Esophagus muscularis mucosa (tissue), 4 donors: ENCODE measurements around the gene PCGF2.

Source experiments
- EP300 ChIP-seq: sonication (generic); formaldehyde crosslinking; IDR thresholded peaks from one replicate; pipeline ENCODE4 v1.6.1; 2017; ENCODE audit warnings: antibody characterized with exemption
- POLR2A ChIP-seq: fragments of 450-650 bp; IDR thresholded peaks from one replicate; pipeline ENCODE4 v1.6.1; 2017; ENCODE audit warnings: antibody characterized with exemption, moderate library complexity, mild to moderate bottlenecking, low read depth
- POLR2AphosphoS5 ChIP-seq, 2 donors: sonication (generic); formaldehyde crosslinking; IDR thresholded peaks; one replicate each; pipeline ENCODE4 v1.6.1; 2017; ENCODE audit warnings: antibody characterized with exemption in 2 of 2
- TF ChIP-seq, protein P1 (sequence below), 3 experiments: fragments of 200-600 bp in 2 of 3; fragments of 450-650 bp in 1 of 3; sonication (generic) in 2 of 3; IDR thresholded peaks; one replicate each; pipeline ENCODE4 v1.5.1; 2017 to 2019; ENCODE audit warnings: antibody characterized with exemption in 3 of 3, mild to moderate bottlenecking in 2 of 3, moderate library complexity in 1 of 3

DNA sequence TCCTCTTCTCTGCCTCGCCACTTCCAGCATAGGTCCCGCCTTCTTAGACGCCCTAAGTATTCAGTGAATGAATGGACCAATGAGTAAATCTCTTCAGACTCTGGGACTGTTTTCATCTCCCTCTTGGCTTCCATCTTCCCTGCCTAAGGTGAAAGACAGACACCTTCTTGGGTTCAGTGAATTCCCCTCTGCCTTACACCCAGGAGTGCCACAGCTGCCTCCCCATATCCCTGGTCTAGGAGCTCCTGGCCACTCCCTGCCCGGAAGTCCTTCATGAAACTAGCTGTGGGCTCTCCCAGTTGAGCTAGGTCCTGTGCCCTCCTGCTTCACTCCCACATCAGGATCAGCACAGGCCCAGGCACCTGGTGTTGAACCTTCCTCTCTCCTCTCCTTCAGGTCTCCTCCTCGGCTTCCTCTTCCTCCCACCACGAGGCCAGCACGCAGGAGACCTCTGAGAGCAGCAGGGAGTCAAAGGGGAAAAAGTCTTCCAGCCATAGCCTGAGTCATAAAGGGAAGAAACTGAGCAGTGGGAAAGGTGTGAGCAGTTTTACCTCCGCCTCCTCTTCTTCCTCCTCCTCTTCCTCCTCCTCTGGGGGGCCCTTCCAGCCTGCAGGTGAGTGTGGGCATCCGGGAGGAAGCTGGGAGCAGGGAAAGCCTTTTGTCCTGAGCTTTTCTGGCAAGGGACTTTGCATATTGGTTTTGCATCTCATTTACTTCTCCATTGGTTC is 32.8 kb downstream of the PCGF2 start:
- TF ChIP-seq, protein P1, sequence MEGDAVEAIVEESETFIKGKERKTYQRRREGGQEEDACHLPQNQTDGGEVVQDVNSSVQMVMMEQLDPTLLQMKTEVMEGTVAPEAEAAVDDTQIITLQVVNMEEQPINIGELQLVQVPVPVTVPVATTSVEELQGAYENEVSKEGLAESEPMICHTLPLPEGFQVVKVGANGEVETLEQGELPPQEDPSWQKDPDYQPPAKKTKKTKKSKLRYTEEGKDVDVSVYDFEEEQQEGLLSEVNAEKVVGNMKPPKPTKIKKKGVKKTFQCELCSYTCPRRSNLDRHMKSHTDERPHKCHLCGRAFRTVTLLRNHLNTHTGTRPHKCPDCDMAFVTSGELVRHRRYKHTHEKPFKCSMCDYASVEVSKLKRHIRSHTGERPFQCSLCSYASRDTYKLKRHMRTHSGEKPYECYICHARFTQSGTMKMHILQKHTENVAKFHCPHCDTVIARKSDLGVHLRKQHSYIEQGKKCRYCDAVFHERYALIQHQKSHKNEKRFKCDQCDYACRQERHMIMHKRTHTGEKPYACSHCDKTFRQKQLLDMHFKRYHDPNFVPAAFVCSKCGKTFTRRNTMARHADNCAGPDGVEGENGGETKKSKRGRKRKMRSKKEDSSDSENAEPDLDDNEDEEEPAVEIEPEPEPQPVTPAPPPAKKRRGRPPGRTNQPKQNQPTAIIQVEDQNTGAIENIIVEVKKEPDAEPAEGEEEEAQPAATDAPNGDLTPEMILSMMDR (IDR thresholded peaks at IDR 0.05): no peak
- TF ChIP-seq POLR2A (no peak), POLR2AphosphoS5 (IDR thresholded peaks at IDR 0.05) (no peak), EP300 (no peak)
